Peyer's patch (tissue), 4 donors: Measurements from ENCODE around the gene VN1R5.

Experiments
- POLR2A ChIP-seq, 2 donors: fragments of 450-650 bp; IDR thresholded peaks; one replicate each; pipeline ENCODE4 v1.5.1; 2017; ENCODE audit warnings: antibody characterized with exemption in 2 of 2, mild to moderate bottlenecking in 2 of 2, moderate library complexity in 2 of 2
- TF ChIP-seq, protein P1 (sequence below), 6 experiments: fragments of 450-650 bp in 4 of 6; fragments of 200-600 bp in 2 of 6; sonication (generic) in 1 of 6; IDR thresholded peaks; one replicate each; pipeline ENCODE4 v1.5.1; 2017 to 2019; ENCODE audit warnings: antibody characterized with exemption in 6 of 6, mild to moderate bottlenecking in 3 of 6, moderate library complexity in 1 of 6

DNA sequence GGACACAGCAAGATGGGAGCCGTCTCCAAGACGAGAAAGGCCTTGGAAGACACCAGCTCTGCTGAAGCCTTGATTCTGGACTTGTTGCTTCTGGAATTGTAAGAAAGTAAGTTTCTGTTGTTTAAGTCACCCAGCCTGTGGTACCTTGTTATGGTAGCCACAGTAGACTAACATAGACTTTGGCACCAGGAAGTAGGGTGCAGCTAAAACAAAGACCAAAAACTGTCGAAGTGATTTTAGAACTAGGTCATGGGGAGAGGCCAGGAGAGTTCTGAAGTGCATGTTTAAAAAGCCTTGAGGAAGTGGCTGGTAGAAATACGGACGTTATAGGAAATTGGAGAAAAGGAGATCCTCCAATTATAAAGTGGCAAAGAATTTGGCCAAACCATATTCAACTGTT, 47.3 kb downstream of the VN1R5 start:
- TF ChIP-seq, protein P1, sequence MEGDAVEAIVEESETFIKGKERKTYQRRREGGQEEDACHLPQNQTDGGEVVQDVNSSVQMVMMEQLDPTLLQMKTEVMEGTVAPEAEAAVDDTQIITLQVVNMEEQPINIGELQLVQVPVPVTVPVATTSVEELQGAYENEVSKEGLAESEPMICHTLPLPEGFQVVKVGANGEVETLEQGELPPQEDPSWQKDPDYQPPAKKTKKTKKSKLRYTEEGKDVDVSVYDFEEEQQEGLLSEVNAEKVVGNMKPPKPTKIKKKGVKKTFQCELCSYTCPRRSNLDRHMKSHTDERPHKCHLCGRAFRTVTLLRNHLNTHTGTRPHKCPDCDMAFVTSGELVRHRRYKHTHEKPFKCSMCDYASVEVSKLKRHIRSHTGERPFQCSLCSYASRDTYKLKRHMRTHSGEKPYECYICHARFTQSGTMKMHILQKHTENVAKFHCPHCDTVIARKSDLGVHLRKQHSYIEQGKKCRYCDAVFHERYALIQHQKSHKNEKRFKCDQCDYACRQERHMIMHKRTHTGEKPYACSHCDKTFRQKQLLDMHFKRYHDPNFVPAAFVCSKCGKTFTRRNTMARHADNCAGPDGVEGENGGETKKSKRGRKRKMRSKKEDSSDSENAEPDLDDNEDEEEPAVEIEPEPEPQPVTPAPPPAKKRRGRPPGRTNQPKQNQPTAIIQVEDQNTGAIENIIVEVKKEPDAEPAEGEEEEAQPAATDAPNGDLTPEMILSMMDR (IDR thresholded peaks at IDR 0.05), result no peak
- TF ChIP-seq POLR2A (IDR thresholded peaks at IDR 0.05), result no peak
